OCI-LY3 (cell line): ENCODE results near the gene CNNM1.

Source experiments
- H2AFZ ChIP-seq: fragments of 200-600, 300-600 bp; shearing (Covaris generic); 2 replicates; pipeline ENCODE4 v1.6.0; 2014; ENCODE audit warnings: antibody characterized with exemption, low read depth, low read length
- H3K27ac ChIP-seq: fragments of 200-600, 300-600 bp; sonication (generic); 2 replicates; pipeline ENCODE4 v1.5.1; 2014; ENCODE audit warnings: mild to moderate bottlenecking, low read length, moderate library complexity, mixed read lengths
- H3K27me3 ChIP-seq: fragments of 200-600, 300-600 bp; sonication (generic); 2 replicates; pipeline ENCODE4 v1.6.1; 2014; ENCODE audit warnings: low read depth, low read length, mixed read lengths
- H3K36me3 ChIP-seq: fragments of 200-600, 300-600 bp; sonication (generic); replicated peaks from 2 replicates; pipeline ENCODE3; 2014; ENCODE audit warnings: low read depth, low read length, mixed read lengths
- H3K4me1 ChIP-seq: fragments of 300-600, 200-600 bp; sonication (generic); 2 replicates; pipeline ENCODE4 v1.6.1; 2014; ENCODE audit warnings: low read length, mixed read lengths
- H3K4me2 ChIP-seq: fragments of 200-600, 300-600 bp; sonication (generic); 2 replicates; pipeline ENCODE4 v1.6.1; 2014; ENCODE audit warnings: low read length, mixed read lengths
- H3K4me3 ChIP-seq: fragments of 300-600, 200-600 bp; sonication (generic); 2 replicates; pipeline ENCODE4 v1.5.1; 2014; ENCODE audit warnings: antibody characterized with exemption, mild to moderate bottlenecking, low read length, moderate library complexity
- H3K79me2 ChIP-seq: fragments of 300-600, 200-600 bp; shearing (Covaris generic); 2 replicates; pipeline ENCODE4 v1.6.1; 2014; ENCODE audit warnings: mild to moderate bottlenecking, low read length, mixed read lengths
- H3K9ac ChIP-seq: fragments of 300-600, 200-600 bp; shearing (Covaris generic); 2 replicates; pipeline ENCODE4 v1.6.0; 2014; ENCODE audit warnings: mild to moderate bottlenecking, low read length, moderate library complexity
- H3K9me3 ChIP-seq: fragments of 200-600, 300-600 bp; shearing (Covaris generic); 2 replicates; pipeline ENCODE4 v1.6.1; 2014; ENCODE audit warnings: low read length, mixed read lengths; ENCODE audit not compliant: insufficient read depth
- H4K20me1 ChIP-seq: fragments of 200-600, 300-600 bp; sonication (generic); 2 replicates; pipeline ENCODE4 v1.6.1; 2016; ENCODE audit warnings: low read length, mixed read lengths; ENCODE audit not compliant: insufficient read depth
- EZH2phosphoT487 ChIP-seq: fragments of 200-600 bp; shearing (Covaris generic); IDR thresholded peaks from 2 replicates; pipeline ENCODE4 v1.6.1; 2018; ENCODE audit warnings: antibody characterized with exemption, mixed run types, low read depth
- TF ChIP-seq, protein P1 (sequence below): fragments of 200-600, 300-600 bp; sonication (generic); IDR thresholded peaks from 2 replicates; pipeline ENCODE4 v1.5.1; 2014; ENCODE audit warnings: antibody characterized with exemption, low read length, low read depth

The CNNM1 gene

GRCh38 chr10:99339563-99340047 lies 10.4 kb downstream of the CNNM1 start:
- no peak for TF ChIP-seq EZH2phosphoT487
- TF ChIP-seq, protein P1, sequence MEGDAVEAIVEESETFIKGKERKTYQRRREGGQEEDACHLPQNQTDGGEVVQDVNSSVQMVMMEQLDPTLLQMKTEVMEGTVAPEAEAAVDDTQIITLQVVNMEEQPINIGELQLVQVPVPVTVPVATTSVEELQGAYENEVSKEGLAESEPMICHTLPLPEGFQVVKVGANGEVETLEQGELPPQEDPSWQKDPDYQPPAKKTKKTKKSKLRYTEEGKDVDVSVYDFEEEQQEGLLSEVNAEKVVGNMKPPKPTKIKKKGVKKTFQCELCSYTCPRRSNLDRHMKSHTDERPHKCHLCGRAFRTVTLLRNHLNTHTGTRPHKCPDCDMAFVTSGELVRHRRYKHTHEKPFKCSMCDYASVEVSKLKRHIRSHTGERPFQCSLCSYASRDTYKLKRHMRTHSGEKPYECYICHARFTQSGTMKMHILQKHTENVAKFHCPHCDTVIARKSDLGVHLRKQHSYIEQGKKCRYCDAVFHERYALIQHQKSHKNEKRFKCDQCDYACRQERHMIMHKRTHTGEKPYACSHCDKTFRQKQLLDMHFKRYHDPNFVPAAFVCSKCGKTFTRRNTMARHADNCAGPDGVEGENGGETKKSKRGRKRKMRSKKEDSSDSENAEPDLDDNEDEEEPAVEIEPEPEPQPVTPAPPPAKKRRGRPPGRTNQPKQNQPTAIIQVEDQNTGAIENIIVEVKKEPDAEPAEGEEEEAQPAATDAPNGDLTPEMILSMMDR, result no peak

GRCh38 chr10:99340650-99341049 lies 11.5 kb downstream of the CNNM1 start:
- no peak overlapping the region for H3K9ac ChIP-seq
- no peaks in the 10 kb centered on the region for H3K36me3 ChIP-seq

More at GRCh38 chr10:99339563-99340047, 10.4 kb downstream of the CNNM1 start:
- peaks cover 11% of the 10 kb centered on the region; the same call in 1 of the 2 replicates for H3K27me3 ChIP-seq
- no peak overlapping the region for H2AFZ ChIP-seq
- H3K36me3 ChIP-seq, result no peaks in the 10 kb centered on the region
- no peaks in the 10 kb centered on the region for H3K79me2 ChIP-seq
- no peak overlapping the region for H3K27ac ChIP-seq
- no peak overlapping the region for H3K4me3 ChIP-seq
- H3K9ac ChIP-seq, result no peak overlapping the region
- H3K4me1 ChIP-seq, result no peaks in the 10 kb centered on the region
- no peaks in the 10 kb centered on the region for H4K20me1 ChIP-seq
- H3K4me2 ChIP-seq, result no peak overlapping the region
- H3K9me3 ChIP-seq, result no peaks in the 10 kb centered on the region

DNA sequence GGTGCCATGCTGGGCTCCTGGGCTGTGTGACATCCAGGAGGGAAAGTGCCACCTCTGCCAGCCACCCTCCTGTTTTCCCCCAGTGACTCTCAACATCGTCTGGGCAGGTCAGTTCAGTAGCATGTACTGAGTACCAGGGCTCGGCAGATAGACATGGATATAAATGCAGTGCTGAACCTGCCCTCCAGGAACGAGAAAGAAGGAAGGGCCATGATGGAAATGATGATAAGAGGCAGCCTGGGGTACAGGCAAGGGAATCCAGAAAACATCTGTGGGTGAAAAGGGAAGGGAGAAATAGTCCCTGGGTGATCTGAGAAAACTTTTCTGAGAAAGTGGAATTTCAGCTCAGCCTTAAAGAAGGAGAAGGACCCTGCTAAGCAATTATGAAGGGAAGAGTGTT lies 12.1 kb downstream of the CNNM1 start:
- Histone ChIP-seq H3K4me2 (no peak overlapping the region), H3K9me3 (no peaks in the 10 kb centered on the region), H2AFZ (no peak overlapping the region), H3K4me1 (no peaks in the 10 kb centered on the region), H4K20me1 (no peaks in the 10 kb centered on the region), H3K27me3 (peaks cover 8% of the 10 kb centered on the region; the same call in 1 of the 2 replicates), H3K4me3 (no peak overlapping the region), H3K27ac (no peak overlapping the region), H3K79me2 (no peaks in the 10 kb centered on the region), H3K9ac (no peak overlapping the region), H3K36me3 (no peaks in the 10 kb centered on the region)
- TF ChIP-seq, protein P1, result no peak
- TF ChIP-seq EZH2phosphoT487, result no peak

More at GRCh38 chr10:99340650-99341049, 11.5 kb downstream of the CNNM1 start:
- H3K4me1 ChIP-seq, result no peaks in the 10 kb centered on the region
- peaks cover 8% of the 10 kb centered on the region; the same call in 1 of the 2 replicates for H3K27me3 ChIP-seq
- TF ChIP-seq, protein P1, result no peak
- TF ChIP-seq EZH2phosphoT487, result no peak
- no peak overlapping the region for H3K4me3 ChIP-seq
- no peak overlapping the region for H3K4me2 ChIP-seq
- H2AFZ ChIP-seq, result no peak overlapping the region
- no peak overlapping the region for H3K27ac ChIP-seq
- H3K79me2 ChIP-seq, result no peaks in the 10 kb centered on the region
- no peaks in the 10 kb centered on the region for H3K9me3 ChIP-seq
- H4K20me1 ChIP-seq, result no peaks in the 10 kb centered on the region

- no peaks in the 10 kb centered on the region for H3K79me2 ChIP-seq
- no peak overlapping the region for H3K4me3 ChIP-seq
- peaks cover 8% of the 10 kb centered on the region; the same call in 1 of the 2 replicates for H3K27me3 ChIP-seq
- no peaks in the 10 kb centered on the region for H4K20me1 ChIP-seq
- no peaks in the 10 kb centered on the region for H3K36me3 ChIP-seq
- H3K27ac ChIP-seq, result no peak overlapping the region
- TF ChIP-seq EZH2phosphoT487, result no peak
- TF ChIP-seq, protein P1, result no peak
- H3K9ac ChIP-seq, result no peak overlapping the region
- no peak overlapping the region for H2AFZ ChIP-seq
- H3K4me2 ChIP-seq, result no peak overlapping the region
- H3K9me3 ChIP-seq, result no peaks in the 10 kb centered on the region
- H3K4me1 ChIP-seq, result no peaks in the 10 kb centered on the region
Observed at GRCh38 chr10:99341860-99342490, 12.8 kb downstream of the CNNM1 start.
